Loucy (cell line): ENCODE measurements around the gene SRI.

Experiments
- H2AFZ ChIP-seq: fragments of 200-600 bp; sonication (generic); 2 replicates; pipeline ENCODE4 v1.6.0; 2016; ENCODE audit warnings: antibody characterized with exemption, mild to moderate bottlenecking, low read length, moderate library complexity
- H3F3A ChIP-seq: fragments of 200-600 bp; 2 replicates; pipeline ENCODE4 v1.6.0; 2016; ENCODE audit warnings: antibody characterized with exemption, low read depth, mild to moderate bottlenecking
- H3K27me3 ChIP-seq: fragments of 200-600 bp; sonication (generic); 2 replicates; pipeline ENCODE4 v1.6.1; 2014; ENCODE audit warnings: low read length, mild to moderate bottlenecking; ENCODE audit not compliant: insufficient read depth, poor library complexity, severe bottlenecking
- H3K36me3 ChIP-seq: fragments of 200-600 bp; sonication (generic); 2 replicates; pipeline ENCODE4 v1.6.1; 2016; ENCODE audit warnings: low read length; ENCODE audit not compliant: insufficient read depth
- H3K4me1 ChIP-seq: fragments of 200-600 bp; sonication (generic); 2 replicates; pipeline ENCODE4 v1.5.1; 2014; ENCODE audit warnings: low read length, mild to moderate bottlenecking; ENCODE audit not compliant: insufficient read depth, poor library complexity, severe bottlenecking
- H3K4me2 ChIP-seq: fragments of 200-600 bp; sonication (generic); 2 replicates; pipeline ENCODE4 v1.6.0; 2014; ENCODE audit warnings: antibody characterized with exemption, low read length, low read depth, mild to moderate bottlenecking; ENCODE audit not compliant: poor library complexity, severe bottlenecking
- H3K4me3 ChIP-seq: fragments of 200-600 bp; sonication (generic); 2 replicates; pipeline ENCODE4 v1.5.1; 2014; ENCODE audit warnings: low read length, mild to moderate bottlenecking, mixed read lengths; ENCODE audit not compliant: poor library complexity, severe bottlenecking
- H3K79me2 ChIP-seq: fragments of 200-600 bp; sonication (generic); 2 replicates; pipeline ENCODE4 v1.6.1; 2014; ENCODE audit warnings: low read length; ENCODE audit not compliant: insufficient read depth
- H3K9ac ChIP-seq: fragments of 200-600 bp; sonication (generic); 2 replicates; pipeline ENCODE4 v1.6.0; 2014; ENCODE audit warnings: mild to moderate bottlenecking, low read depth, low read length, moderate library complexity; ENCODE audit not compliant: poor library complexity, severe bottlenecking
- H3K9me2 ChIP-seq: fragments of 200-600 bp; sonication (generic); replicated peaks from 2 replicates; pipeline ENCODE4 v1.6.1; 2016; ENCODE audit warnings: low read depth, low read length, mixed read lengths
- H3K9me3 ChIP-seq: fragments of 200-600 bp; sonication (generic); 2 replicates; pipeline ENCODE4 v1.6.1; 2014; ENCODE audit warnings: mild to moderate bottlenecking, antibody characterized with exemption, low read length, low read depth; ENCODE audit not compliant: insufficient read depth
- H4K20me1 ChIP-seq: fragments of 200-600 bp; sonication (generic); 2 replicates; pipeline ENCODE4 v1.6.0; 2014; ENCODE audit warnings: antibody characterized with exemption, low read length, mild to moderate bottlenecking; ENCODE audit not compliant: insufficient read depth, poor library complexity, severe bottlenecking
- EZH2phosphoT487 ChIP-seq: fragments of 200-600 bp; IDR thresholded peaks from 2 replicates; pipeline ENCODE4 v1.6.1; 2018; ENCODE audit warnings: antibody characterized with exemption, mild to moderate bottlenecking, moderate library complexity, borderline replicate concordance
- TF ChIP-seq, protein P1 (sequence below): fragments of 200-600 bp; sonication (generic); conservative IDR thresholded peaks from 2 replicates; pipeline ENCODE4 v1.5.1; 2014; ENCODE audit warnings: mild to moderate bottlenecking, antibody characterized with exemption, low read length

The SRI gene

DNA sequence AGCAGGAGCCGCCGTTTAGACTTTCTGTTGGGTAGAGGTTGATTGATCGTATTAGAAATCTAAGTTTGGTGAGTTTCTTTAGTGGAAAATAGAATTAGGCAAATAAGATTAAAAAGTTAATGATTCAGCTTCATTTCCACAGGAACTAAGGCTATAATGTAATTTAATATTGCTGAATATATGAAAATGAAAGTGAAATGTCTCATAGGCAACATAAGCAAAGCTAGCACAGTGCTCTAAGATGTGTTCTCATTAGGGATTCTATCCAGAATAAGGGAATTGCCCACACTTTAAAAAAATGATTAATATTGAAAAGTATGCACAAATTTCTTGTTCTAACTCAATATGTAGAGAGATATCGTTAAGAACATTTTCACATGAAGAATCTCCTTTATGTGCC is 47.0 kb downstream of the SRI start:
- H3K27me3 ChIP-seq: no peaks in the 10 kb centered on the region
- H4K20me1 ChIP-seq: no peaks in the 10 kb centered on the region
- no peaks in the 10 kb centered on the region for H3K9me3 ChIP-seq
- no peaks in the 10 kb centered on the region for H3K9me2 ChIP-seq
- H2AFZ ChIP-seq: no peak overlapping the region
- H3K36me3 ChIP-seq: no peaks in the 10 kb centered on the region
- H3K79me2 ChIP-seq: no peaks in the 10 kb centered on the region
- no peak overlapping the region for H3K4me3 ChIP-seq
- H3K4me1 ChIP-seq: no peaks in the 10 kb centered on the region
- TF ChIP-seq EZH2phosphoT487: no peak
- TF ChIP-seq, protein P1, sequence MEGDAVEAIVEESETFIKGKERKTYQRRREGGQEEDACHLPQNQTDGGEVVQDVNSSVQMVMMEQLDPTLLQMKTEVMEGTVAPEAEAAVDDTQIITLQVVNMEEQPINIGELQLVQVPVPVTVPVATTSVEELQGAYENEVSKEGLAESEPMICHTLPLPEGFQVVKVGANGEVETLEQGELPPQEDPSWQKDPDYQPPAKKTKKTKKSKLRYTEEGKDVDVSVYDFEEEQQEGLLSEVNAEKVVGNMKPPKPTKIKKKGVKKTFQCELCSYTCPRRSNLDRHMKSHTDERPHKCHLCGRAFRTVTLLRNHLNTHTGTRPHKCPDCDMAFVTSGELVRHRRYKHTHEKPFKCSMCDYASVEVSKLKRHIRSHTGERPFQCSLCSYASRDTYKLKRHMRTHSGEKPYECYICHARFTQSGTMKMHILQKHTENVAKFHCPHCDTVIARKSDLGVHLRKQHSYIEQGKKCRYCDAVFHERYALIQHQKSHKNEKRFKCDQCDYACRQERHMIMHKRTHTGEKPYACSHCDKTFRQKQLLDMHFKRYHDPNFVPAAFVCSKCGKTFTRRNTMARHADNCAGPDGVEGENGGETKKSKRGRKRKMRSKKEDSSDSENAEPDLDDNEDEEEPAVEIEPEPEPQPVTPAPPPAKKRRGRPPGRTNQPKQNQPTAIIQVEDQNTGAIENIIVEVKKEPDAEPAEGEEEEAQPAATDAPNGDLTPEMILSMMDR: no peak
- H3K9ac ChIP-seq: no peak overlapping the region
- H3K4me2 ChIP-seq: no peak overlapping the region
- H3F3A ChIP-seq: no peaks in the 10 kb centered on the region

DNA sequence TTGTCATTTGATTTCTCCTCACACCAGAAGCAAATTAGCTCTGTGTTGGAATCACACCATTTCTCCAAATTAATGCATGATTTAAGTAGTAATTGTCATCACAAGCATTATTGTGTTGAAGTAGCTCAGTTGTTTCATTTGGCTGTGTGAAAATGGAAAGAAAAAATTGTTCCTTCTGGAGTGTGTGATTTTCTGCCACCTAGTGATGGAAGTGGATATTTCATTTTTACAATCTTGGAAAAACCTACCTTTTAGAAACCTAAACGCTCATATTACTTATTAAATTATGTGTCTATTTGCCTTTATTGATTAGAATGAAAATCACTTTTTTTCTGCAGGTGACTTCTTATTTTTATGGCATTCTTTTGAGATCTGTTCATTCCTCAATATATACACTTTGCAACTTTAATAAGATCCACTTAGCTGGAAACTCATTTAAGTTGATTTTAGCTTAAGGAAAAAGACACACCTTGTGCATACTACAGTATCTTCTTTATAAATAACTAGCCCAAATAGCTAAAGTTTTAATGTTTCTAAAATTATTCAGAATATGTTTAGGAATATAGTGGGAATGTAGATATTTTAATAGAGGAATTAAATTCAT is 50.0 kb downstream of the SRI start:
- H3K9me3 ChIP-seq: no peaks in the 10 kb centered on the region
- no peak overlapping the region for H3K4me3 ChIP-seq
- H3K4me1 ChIP-seq: no peaks in the 10 kb centered on the region
- TF ChIP-seq EZH2phosphoT487: no peak
- TF ChIP-seq, protein P1: peak; percentile 70
- H3K79me2 ChIP-seq: no peaks in the 10 kb centered on the region
- no peaks in the 10 kb centered on the region for H3K27me3 ChIP-seq
- no peaks in the 10 kb centered on the region for H3F3A ChIP-seq
- no peak overlapping the region for H3K4me2 ChIP-seq
- H3K9ac ChIP-seq: no peak overlapping the region
- H2AFZ ChIP-seq: no peak overlapping the region
- H3K36me3 ChIP-seq: no peaks in the 10 kb centered on the region
- no peaks in the 10 kb centered on the region for H4K20me1 ChIP-seq
- H3K9me2 ChIP-seq: no peaks in the 10 kb centered on the region

DNA sequence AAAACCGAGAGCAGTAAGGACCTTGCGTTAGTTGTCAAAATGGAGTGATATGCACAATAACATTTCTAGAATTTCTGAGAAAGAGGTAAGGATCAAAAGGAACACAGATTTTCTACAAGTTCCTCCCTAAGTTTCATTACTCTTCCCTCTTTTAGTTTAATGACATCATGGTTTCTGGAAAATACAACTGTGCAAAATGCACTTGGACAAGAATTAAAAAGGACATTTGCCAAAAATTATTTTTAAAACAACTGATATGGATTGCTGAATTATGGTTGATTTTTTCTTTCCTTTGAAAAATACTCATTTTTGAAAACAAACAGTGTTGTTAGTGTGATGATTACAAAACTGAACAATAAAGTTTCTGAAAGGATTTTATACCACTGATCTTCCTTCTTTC is 52.1 kb downstream of the SRI start:
- Histone ChIP-seq H2AFZ (no peak overlapping the region), H3K4me3 (no peak overlapping the region), H3K9ac (no peak overlapping the region), H3K4me1 (no peaks in the 10 kb centered on the region), H4K20me1 (no peaks in the 10 kb centered on the region), H3K9me3 (no peaks in the 10 kb centered on the region), H3K79me2 (no peaks in the 10 kb centered on the region), H3F3A (no peaks in the 10 kb centered on the region), H3K4me2 (no peak overlapping the region), H3K9me2 (no peaks in the 10 kb centered on the region), H3K36me3 (no peaks in the 10 kb centered on the region), H3K27me3 (no peaks in the 10 kb centered on the region)
- TF ChIP-seq, protein P1: no peak
- TF ChIP-seq EZH2phosphoT487: no peak
